GM23338 (cell line): ENCODE data around the gene AP1AR. TPM values are rescaled to one million over a fixed set of nuclear protein-coding genes. Genes with fewer than 3 reads are reported as not detected.

ENCODE experiments used
- ATAC-seq: fragments of 200-7000 bp; cut with Tn5 transposase; 3 replicates; pipeline ENCODE4 v1.9.1; 2020
- DNase-seq: peaks from one replicate; pipeline ENCODE4 v3.0.0-alpha.2; 2015; ENCODE audit warnings: low spot score
- H2AFZ ChIP-seq: fragments of 200-600 bp; sonication (generic); 2 replicates; pipeline ENCODE4 v1.8.0; 2016; ENCODE audit warnings: antibody characterized with exemption, mild to moderate bottlenecking, moderate library complexity
- H3F3A ChIP-seq: fragments of 200-600 bp; sonication (generic); replicated peaks from 2 replicates; pipeline ENCODE4 v1.8.0; 2017; ENCODE audit warnings: antibody characterized with exemption, mixed run types, low read depth
- H3K27ac ChIP-seq: fragments of 200-600 bp; sonication (generic); 2 replicates; pipeline ENCODE4 v1.6.1; 2016; ENCODE audit warnings: low read depth
- H3K27me3 ChIP-seq: fragments of 200-600 bp; sonication (generic); 2 replicates; pipeline ENCODE4 v1.8.0; 2016; ENCODE audit warnings: mild to moderate bottlenecking, mixed run types, moderate library complexity; ENCODE audit not compliant: insufficient read depth
- H3K36me3 ChIP-seq: fragments of 200-600 bp; sonication (generic); 2 replicates; pipeline ENCODE4 v1.8.0; 2016; ENCODE audit warnings: mild to moderate bottlenecking; ENCODE audit not compliant: insufficient read depth
- H3K4me1 ChIP-seq: fragments of 200-600 bp; sonication (generic); 2 replicates; pipeline ENCODE4 v1.8.0; 2016; ENCODE audit warnings: mild to moderate bottlenecking, moderate library complexity; ENCODE audit not compliant: insufficient read depth
- H3K4me2 ChIP-seq: fragments of 200-600 bp; sonication (generic); 2 replicates; pipeline ENCODE4 v1.7.1; 2017; ENCODE audit warnings: mixed run types
- H3K4me3 ChIP-seq: fragments of 200-600 bp; sonication (generic); 2 replicates; pipeline ENCODE4 v1.6.1; 2016; ENCODE audit warnings: mixed run types
- H3K79me2 ChIP-seq: fragments of 200-600 bp; sonication (generic); replicated peaks from 2 replicates; pipeline ENCODE4 v1.8.0; 2017; ENCODE audit warnings: mild to moderate bottlenecking; ENCODE audit not compliant: insufficient read depth
- H3K9me2 ChIP-seq: fragments of 200-600 bp; sonication (generic); 2 replicates; pipeline ENCODE4 v1.8.0; 2017; ENCODE audit not compliant: insufficient read depth
- H4K20me1 ChIP-seq: fragments of 200-600 bp; sonication (generic); replicated peaks from 2 replicates; pipeline ENCODE4 v1.8.0; 2017; ENCODE audit warnings: mild to moderate bottlenecking; ENCODE audit not compliant: insufficient read depth
- H3K27ac Mint-ChIP-seq: 2 replicates; pipeline ENCODE4 v1.8.0; 2020; ENCODE audit warnings: inconsistent platforms, mild to moderate bottlenecking, moderate library complexity, mixed read lengths
- H3K27me3 Mint-ChIP-seq: 3 replicates; pipeline ENCODE4 v1.8.0; 2022; ENCODE audit warnings: low read depth, mild to moderate bottlenecking, moderate library complexity, mixed read lengths, inconsistent platforms; ENCODE audit not compliant: insufficient read depth, poor library complexity
- H3K36me3 Mint-ChIP-seq: 3 replicates; pipeline ENCODE4 v1.8.0; 2021; ENCODE audit warnings: low read depth, mild to moderate bottlenecking, inconsistent platforms, moderate library complexity, mixed read lengths
- H3K4me1 Mint-ChIP-seq: 3 replicates; pipeline ENCODE4 v1.8.0; 2020; ENCODE audit warnings: mild to moderate bottlenecking, inconsistent platforms, mixed read lengths
- H3K4me3 Mint-ChIP-seq: 3 replicates; pipeline ENCODE4 v1.8.0; 2021; ENCODE audit warnings: moderate library complexity, mild to moderate bottlenecking, inconsistent platforms, mixed read lengths
- H3K9me3 Mint-ChIP-seq: 3 replicates; pipeline ENCODE4 v1.8.0; 2020; ENCODE audit warnings: moderate library complexity, mild to moderate bottlenecking, inconsistent platforms, mixed read lengths
- CREB1 ChIP-seq: fragments of 250-450 bp; sonication (Bioruptor Pico); IDR thresholded peaks from 2 replicates; pipeline ENCODE4 v1.5.0; 2020; ENCODE audit warnings: low read depth, mild to moderate bottlenecking, moderate library complexity
- CTCF ChIP-seq, 2 experiments: fragments of 200-600 bp in 1 of 2; sonication (generic) in 1 of 2; conservative IDR thresholded peaks; 2 replicates each; pipeline versions ENCODE4 v1.5.1 to v1.6.1; 2016 to 2017; ENCODE audit warnings: antibody characterized with exemption in 2 of 2, low read depth in 2 of 2, mild to moderate bottlenecking in 2 of 2, moderate library complexity in 1 of 2
- ETS1 ChIP-seq: IDR thresholded peaks from 2 replicates; pipeline ENCODE4 v1.6.1; 2016; ENCODE audit warnings: antibody characterized with exemption
- EZH2phosphoT487 ChIP-seq: fragments of 200-600 bp; sonication (generic); IDR thresholded peaks from one replicate; pipeline ENCODE4 v1.8.1; 2018; ENCODE audit warnings: antibody characterized with exemption; ENCODE audit not compliant: unreplicated experiment
- JUNB ChIP-seq: IDR thresholded peaks from one replicate; pipeline ENCODE4 v1.6.1; 2016; ENCODE audit warnings: antibody characterized with exemption; ENCODE audit not compliant: unreplicated experiment
- POLR2AphosphoS5 ChIP-seq: IDR thresholded peaks from 2 replicates; pipeline ENCODE4 v1.6.1; 2016; ENCODE audit warnings: antibody characterized with exemption, low read depth
- STAT1 ChIP-seq: IDR thresholded peaks from one replicate; pipeline ENCODE4 v1.6.1; 2016; ENCODE audit warnings: antibody characterized with exemption; ENCODE audit not compliant: unreplicated experiment
- ZNF114 ChIP-seq: fragments of 250-450 bp; sonication (Bioruptor Pico); IDR thresholded peaks from 2 replicates; pipeline ENCODE4 v1.5.0; 2020; ENCODE audit warnings: mild to moderate bottlenecking, moderate library complexity
- ZNF331 ChIP-seq: fragments of 250-450 bp; sonication (Bioruptor Pico); IDR thresholded peaks from 2 replicates; pipeline ENCODE4 v1.5.0; 2020; ENCODE audit warnings: low read depth, mild to moderate bottlenecking, moderate library complexity
- ZNF462 ChIP-seq: fragments of 250-450 bp; sonication (Bioruptor Pico); IDR thresholded peaks from 2 replicates; pipeline ENCODE4 v1.5.0; 2020; ENCODE audit warnings: mild to moderate bottlenecking, moderate library complexity
- polyA plus RNA-seq: library from polyadenylated mRNA; unstranded; fragments of >200 nt; fragmentation: Nextera tagmentation; extraction: Ambion mirVana; gene quantifications from 2 replicates; pipeline ENCODE4 v1.2.1, GENCODE V29; 2016
- total RNA-seq: library from RNA; depleted of rRNA; stranded (reverse); fragments of >200 nt; shearing (Covaris generic); gene quantifications from 2 replicates; pipeline ENCODE4 v1.2.3, GENCODE V29; 2014

Gene AP1AR
- total and polyA plus RNA-seq, 2 experiments from 2014 or later: 17.5 to 28.0 TPM

DNA sequence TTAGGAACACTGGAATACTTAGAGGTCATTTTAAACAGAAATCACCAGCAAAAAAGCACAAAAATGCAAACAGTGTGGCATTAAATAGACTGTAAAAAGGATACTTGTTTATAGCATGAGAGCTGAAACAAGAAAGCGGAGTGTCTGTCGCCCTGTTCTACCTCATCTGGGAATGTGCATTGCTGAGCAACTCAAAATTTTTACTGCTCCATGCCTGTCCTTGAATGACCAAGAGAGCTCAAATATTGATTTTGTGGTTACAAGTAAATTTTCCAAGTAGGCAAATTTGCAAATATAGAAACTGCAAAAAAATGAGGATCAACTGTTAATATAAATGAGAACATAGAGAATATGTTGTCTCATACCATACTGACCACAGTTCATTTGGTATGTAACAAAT lies 25.5 kb downstream of the AP1AR start (continued):
- TF ChIP-seq ETS1: no peak
- no peak for TF ChIP-seq JUNB
- no peak for TF ChIP-seq STAT1
- TF ChIP-seq CREB1 (CRISPR knock-in tag): no peak
- TF ChIP-seq ZNF114 (CRISPR knock-in tag): no peak
- no peak for TF ChIP-seq ZNF331

GRCh38 chr4:112266823-112267222 lies 35.2 kb downstream of the AP1AR start:
- peaks cover 18% of the 10 kb centered on the region for H3K4me1 ChIP-seq

DNA sequence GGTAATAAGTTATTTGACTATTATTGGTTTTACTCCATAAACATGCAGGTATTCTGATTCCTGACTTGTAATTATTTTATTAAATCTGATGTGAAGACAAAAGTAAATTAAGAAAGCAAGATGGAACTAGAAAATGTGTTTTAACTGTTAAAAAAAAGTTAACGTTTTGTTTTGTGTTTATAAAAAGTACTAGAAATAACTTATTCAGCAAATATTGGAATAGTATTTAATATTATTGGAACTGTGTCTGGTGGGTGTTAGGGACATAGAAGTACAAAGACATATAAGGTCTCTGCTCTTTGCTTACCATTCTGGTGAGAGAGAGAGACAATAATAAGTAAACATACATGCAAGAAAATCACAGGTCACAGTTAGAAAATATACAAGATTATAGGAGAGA lies 38.5 kb downstream of the AP1AR start:
- Histone ChIP-seq H3K27me3 (no peaks in the 10 kb centered on the region), H3K79me2 (no peaks in the 10 kb centered on the region), H3K4me3 (no peak overlapping the region), H3K9me2 (no peaks in the 10 kb centered on the region), H3K4me2 (peak overlapping the region; percentile 50; the same call in 1 of the 2 replicates), H3K4me1 (peaks cover 20% of the 10 kb centered on the region), H4K20me1 (no peaks in the 10 kb centered on the region), H3K27ac (no peak overlapping the region), H3F3A (no peaks in the 10 kb centered on the region), H2AFZ (no peak overlapping the region), H3K36me3 (no peaks in the 10 kb centered on the region; the same call in 1 of the 2 replicates)
- H3K4me3 Mint-ChIP-seq: no peak overlapping the region
- H3K4me1 Mint-ChIP-seq: peaks cover 20% of the 10 kb centered on the region
- DNase-seq (no peak), ATAC-seq (no peak)
- no peaks in the 10 kb centered on the region for H3K27me3 Mint-ChIP-seq
- H3K36me3 Mint-ChIP-seq: peaks cover 33% of the 10 kb centered on the region
- H3K9me3 Mint-ChIP-seq: peaks cover 10% of the 10 kb centered on the region; the same call in 2 of the 3 replicates
- H3K27ac Mint-ChIP-seq: no peak overlapping the region
- TF ChIP-seq POLR2AphosphoS5 (no peak), ZNF462 (CRISPR knock-in tag) (no peak)

More at GRCh38 chr4:112266823-112267222, 35.2 kb downstream of the AP1AR start:
- H3K4me1 Mint-ChIP-seq: peaks cover 17% of the 10 kb centered on the region
- Histone ChIP-seq H3K79me2 (no peaks in the 10 kb centered on the region), H2AFZ (no peak overlapping the region), H3K9me2 (no peaks in the 10 kb centered on the region), H3F3A (no peaks in the 10 kb centered on the region), H3K36me3 (peaks cover 7% of the 10 kb centered on the region; the same call in 1 of the 2 replicates), H3K4me3 (no peak overlapping the region), H3K27ac (no peak overlapping the region), H3K27me3 (no peaks in the 10 kb centered on the region), H4K20me1 (no peaks in the 10 kb centered on the region), H3K4me2 (no peak overlapping the region)
- no peak overlapping the region for H3K4me3 Mint-ChIP-seq
- no peak for TF ChIP-seq ZNF331
- no peak for TF ChIP-seq EZH2phosphoT487
- TF ChIP-seq CTCF (conservative IDR thresholded peaks at IDR 0.05; ENCODE audit: low read depth in 2 of 2): peak in 1 of 2 experiments; percentile 67; a peak in 3 of 4 replicates
- no peaks in the 10 kb centered on the region for H3K27me3 Mint-ChIP-seq
- H3K9me3 Mint-ChIP-seq: peaks cover 3% of the 10 kb centered on the region; the same call in 2 of the 3 replicates
- DNase-seq (peak; percentile 39), ATAC-seq (no peak)
- peaks cover 23% of the 10 kb centered on the region for H3K36me3 Mint-ChIP-seq
- no peak overlapping the region for H3K27ac Mint-ChIP-seq
